ENCODE measurements around the gene PPP1R14D. TPM values are rescaled to one million over a fixed set of nuclear protein-coding genes. Genes with fewer than 3 reads are reported as not detected.

Gene PPP1R14D
- total RNA-seq, 4 donors from 2014 or later = not detected

DNA sequence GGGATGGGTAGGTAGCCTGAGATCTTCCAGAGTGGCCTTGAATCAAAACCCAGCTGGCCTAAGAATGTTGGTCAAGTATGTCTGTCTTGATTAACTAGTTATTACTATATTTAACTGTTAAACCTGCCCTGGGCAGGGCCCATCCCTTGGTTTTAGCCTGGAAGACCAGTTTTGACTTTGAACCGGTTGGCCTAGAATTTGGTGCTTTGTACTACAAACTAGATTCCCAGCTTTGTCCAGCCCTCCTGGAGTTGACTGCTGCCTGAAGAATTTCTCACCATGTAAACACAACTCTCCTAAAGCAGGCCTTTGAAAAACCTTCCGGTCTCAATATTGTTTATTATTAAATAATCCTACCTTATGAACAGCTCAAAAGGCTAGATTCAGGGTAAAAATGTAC, 42.7 kb downstream of the PPP1R14D start:
- TF ChIP-seq, protein P1, sequence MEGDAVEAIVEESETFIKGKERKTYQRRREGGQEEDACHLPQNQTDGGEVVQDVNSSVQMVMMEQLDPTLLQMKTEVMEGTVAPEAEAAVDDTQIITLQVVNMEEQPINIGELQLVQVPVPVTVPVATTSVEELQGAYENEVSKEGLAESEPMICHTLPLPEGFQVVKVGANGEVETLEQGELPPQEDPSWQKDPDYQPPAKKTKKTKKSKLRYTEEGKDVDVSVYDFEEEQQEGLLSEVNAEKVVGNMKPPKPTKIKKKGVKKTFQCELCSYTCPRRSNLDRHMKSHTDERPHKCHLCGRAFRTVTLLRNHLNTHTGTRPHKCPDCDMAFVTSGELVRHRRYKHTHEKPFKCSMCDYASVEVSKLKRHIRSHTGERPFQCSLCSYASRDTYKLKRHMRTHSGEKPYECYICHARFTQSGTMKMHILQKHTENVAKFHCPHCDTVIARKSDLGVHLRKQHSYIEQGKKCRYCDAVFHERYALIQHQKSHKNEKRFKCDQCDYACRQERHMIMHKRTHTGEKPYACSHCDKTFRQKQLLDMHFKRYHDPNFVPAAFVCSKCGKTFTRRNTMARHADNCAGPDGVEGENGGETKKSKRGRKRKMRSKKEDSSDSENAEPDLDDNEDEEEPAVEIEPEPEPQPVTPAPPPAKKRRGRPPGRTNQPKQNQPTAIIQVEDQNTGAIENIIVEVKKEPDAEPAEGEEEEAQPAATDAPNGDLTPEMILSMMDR (IDR thresholded peaks at IDR 0.05) = no peak
- DNase-seq (ENCODE audit: low spot score) (no peak), ATAC-seq (ENCODE audit: low FRiP score) (no peak)

DNA sequence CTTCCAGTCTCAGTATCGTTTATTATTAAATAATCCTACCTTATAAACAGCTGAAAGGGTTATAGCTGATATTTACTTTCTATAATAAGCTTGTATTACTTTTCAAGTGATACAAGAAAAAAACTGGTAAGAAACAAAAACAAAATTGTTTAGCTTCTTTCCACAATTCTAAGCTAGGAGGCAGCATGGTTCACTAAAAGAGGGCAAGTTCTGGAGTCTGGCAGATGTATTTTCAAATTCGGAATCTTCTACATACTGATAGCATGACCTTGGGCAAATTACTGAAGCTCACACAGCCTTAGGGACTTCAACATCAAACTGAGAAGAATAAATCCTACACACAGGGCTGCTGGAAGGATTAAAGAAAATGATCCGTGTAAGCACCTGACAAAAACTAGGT, 43.3 kb downstream of the PPP1R14D start:
- TF ChIP-seq, protein P1 (IDR thresholded peaks at IDR 0.05) = no peak
- DNase-seq (ENCODE audit: low spot score) = no peak
- no peak for ATAC-seq (ENCODE audit: low FRiP score)

DNA sequence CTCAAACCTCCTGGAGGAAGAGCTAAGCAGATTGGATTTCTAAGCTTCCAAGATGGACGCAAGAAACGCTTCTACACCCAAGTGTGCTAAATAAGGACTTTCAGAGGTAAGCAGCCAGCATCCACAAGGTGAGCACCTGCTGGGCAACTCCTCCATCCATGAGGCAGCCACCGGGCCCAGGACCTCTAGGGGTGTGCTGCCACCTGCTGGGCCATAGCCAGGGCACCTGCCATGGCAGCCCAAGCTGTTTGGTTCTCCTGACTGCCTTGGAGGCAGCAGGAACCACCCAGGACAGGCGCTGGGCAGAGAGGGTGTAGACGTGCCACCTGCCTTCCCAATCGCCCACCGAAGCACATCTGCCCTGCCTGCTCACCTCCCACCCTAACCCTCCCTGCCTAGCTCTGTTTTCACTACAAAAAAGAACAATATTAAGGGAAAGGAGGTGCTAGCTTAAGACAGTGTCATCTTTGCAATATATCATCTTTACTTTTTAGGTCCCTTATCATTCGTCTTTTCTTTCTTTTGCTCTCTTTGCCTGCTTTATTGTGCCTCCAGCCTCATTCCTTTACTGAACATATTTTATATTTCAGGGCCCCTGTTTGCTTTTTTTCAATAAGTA, 45.8 kb downstream of the PPP1R14D start:
- TF ChIP-seq, protein P1 (IDR thresholded peaks at IDR 0.05) = no peak
- no peak for ATAC-seq (ENCODE audit: low FRiP score)
- DNase-seq (ENCODE audit: low spot score) = no peak

DNA sequence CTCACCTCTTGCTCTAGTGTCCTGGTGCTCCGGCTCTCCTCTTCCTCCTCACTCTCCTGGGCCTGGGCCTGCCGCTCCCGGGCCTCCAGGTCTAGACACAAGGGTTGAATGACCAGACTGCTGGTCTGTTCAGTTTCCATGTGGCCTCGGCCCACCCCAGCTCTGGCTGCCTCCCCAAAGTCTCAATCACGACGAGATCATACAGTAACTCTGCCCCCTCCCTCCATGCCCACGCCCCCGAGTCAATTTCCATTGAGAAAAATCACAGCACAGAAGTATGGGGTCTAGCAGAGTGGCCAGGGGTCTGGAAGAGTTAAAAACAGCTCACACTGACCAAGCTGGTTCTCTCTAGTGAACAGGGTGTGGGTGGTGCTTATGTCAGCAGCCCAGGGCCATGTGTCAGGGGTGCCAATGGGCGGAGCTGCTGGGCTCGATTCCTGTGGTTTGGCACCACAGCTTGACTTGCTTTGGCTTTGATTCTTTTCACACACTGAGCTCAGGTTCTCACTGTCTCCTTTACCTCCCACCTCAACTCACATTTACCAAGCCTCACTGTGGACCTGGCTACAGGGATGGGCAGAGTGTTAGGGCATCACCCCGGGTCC, 51.9 kb downstream of the PPP1R14D start:
- ATAC-seq (ENCODE audit: low FRiP score) = peak; percentile 61
- TF ChIP-seq, protein P1 (IDR thresholded peaks at IDR 0.05) = no peak
- no peak for DNase-seq (ENCODE audit: low spot score)

DNA sequence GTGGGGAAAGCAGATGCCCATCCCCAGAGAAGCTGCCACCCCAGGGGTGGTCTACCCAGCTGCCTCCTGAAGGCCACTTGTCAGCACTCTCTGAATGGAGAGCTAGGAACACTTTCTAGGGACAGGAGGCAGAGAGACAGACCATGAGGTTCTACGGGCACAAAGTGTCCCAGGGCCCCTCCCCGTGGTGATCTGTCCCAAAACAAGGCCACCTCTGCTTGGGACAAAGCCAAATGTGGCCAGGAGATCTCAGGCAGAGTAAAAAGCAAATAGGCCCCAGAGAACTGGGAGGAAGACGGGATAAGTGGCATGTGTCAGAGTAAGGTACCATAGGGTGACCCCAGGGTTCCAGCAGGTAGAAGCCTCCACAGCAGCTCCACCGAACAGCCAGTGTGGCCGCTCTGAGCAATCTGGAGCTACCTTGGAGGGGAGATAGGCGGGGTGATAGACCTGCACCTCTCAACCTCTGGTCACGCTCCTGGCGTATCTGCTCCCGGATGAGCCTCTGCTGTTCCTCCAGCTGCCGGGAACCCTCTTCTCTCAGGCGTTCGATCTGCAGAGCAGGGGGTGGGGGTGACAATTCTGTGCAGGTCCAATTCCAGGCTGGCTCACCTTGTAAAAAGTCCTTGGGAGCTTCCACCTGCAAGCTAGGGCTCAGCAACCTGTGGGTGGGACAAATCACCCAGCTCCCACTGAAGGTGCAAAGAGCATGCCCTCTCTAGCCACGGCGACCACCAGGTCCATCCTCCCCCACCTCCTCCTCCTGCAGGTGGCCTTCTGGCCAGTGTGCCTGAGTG, 52.6 kb downstream of the PPP1R14D start:
- ATAC-seq (ENCODE audit: low FRiP score) = no peak
- TF ChIP-seq, protein P1 (IDR thresholded peaks at IDR 0.05) = no peak

DNA sequence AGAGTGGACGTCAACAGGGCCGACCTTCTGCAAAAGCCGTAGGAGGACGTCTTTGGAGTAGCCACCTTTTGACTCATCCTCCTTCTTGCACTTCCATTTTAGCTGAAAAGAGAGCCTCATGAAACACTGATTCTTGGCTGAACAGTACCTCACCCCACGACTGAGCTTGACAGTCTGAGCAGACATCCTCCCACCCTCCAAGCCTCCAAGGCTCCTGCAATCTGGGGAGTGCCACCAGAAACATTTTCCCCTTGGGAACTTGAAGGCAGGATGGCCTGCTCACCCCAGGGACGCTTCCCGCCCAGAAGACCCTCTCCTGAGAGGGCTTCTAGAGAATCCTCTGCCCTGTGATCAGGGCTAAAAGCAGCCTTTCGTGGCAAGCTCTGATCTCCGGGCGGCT, 53.5 kb downstream of the PPP1R14D start:
- TF ChIP-seq, protein P1 (IDR thresholded peaks at IDR 0.05) = no peak
- ATAC-seq (ENCODE audit: low FRiP score) (no peak), DNase-seq (ENCODE audit: low spot score) (no peak)

More for the DNA sequence above, 52.6 kb downstream of the PPP1R14D start:
- DNase-seq (ENCODE audit: low spot score) = no peak

Data from omental fat pad (tissue), 4 donors.